DOHH2 (cell line): ENCODE measurements around the gene PDE7B.

ENCODE experiments used
- H3F3A ChIP-seq: fragments of 200-600 bp; sonication (generic), shearing (Covaris generic); 2 replicates; pipeline ENCODE4 v1.6.0; 2016; ENCODE audit warnings: antibody characterized with exemption, mild to moderate bottlenecking; ENCODE audit not compliant: control insufficient read depth, insufficient read depth
- H3K27ac ChIP-seq: fragments of 200-600 bp; sonication (generic); 2 replicates; pipeline ENCODE4 v1.5.1; 2014; ENCODE audit warnings: low read depth, mild to moderate bottlenecking, low read length, moderate library complexity
- H3K27me3 ChIP-seq: fragments of 200-600 bp; sonication (generic); 2 replicates; pipeline ENCODE4 v1.6.1; 2014; ENCODE audit warnings: mild to moderate bottlenecking, low read length, mixed read lengths; ENCODE audit not compliant: control insufficient read depth
- H3K36me3 ChIP-seq: fragments of 200-600 bp; sonication (generic); 2 replicates; pipeline ENCODE4 v1.6.1; 2014; ENCODE audit warnings: mild to moderate bottlenecking, low read length, moderate library complexity, mixed read lengths; ENCODE audit not compliant: control insufficient read depth
- H3K4me1 ChIP-seq: fragments of 200-600 bp; sonication (generic); 2 replicates; pipeline ENCODE4 v1.6.1; 2014; ENCODE audit warnings: mild to moderate bottlenecking, low read length, mixed read lengths; ENCODE audit not compliant: control insufficient read depth
- H3K4me2 ChIP-seq: fragments of 200-600 bp; sonication (generic); 2 replicates; pipeline ENCODE4 v1.6.0; 2014; ENCODE audit warnings: mild to moderate bottlenecking, low read length, moderate library complexity
- H3K4me3 ChIP-seq: fragments of 200-600 bp; sonication (generic); 2 replicates; pipeline ENCODE4 v1.5.1; 2014; ENCODE audit warnings: mild to moderate bottlenecking, low read length, mixed read lengths
- H3K79me2 ChIP-seq: fragments of 200-600 bp; sonication (generic); 2 replicates; pipeline ENCODE4 v1.6.1; 2014; ENCODE audit warnings: mild to moderate bottlenecking, low read length, mixed read lengths; ENCODE audit not compliant: control insufficient read depth
- H3K9me2 ChIP-seq: fragments of 200-600 bp; sonication (generic); replicated peaks from 2 replicates; pipeline ENCODE4 v1.6.1; 2014; ENCODE audit warnings: mild to moderate bottlenecking, low read length, mixed read lengths; ENCODE audit not compliant: control insufficient read depth
- H3K9me3 ChIP-seq: fragments of 200-600 bp; sonication (generic); 2 replicates; pipeline ENCODE4 v1.6.1; 2014; ENCODE audit warnings: antibody characterized with exemption, low read length, mixed read lengths; ENCODE audit not compliant: control insufficient read depth, insufficient read depth
- H4K20me1 ChIP-seq: fragments of 200-600 bp; sonication (generic); 2 replicates; pipeline ENCODE4 v1.6.0; 2014; ENCODE audit warnings: low read depth, mild to moderate bottlenecking, antibody characterized with exemption, low read length, moderate library complexity; ENCODE audit not compliant: control insufficient read depth, insufficient read depth
- CTCF ChIP-seq: fragments of 200-600 bp; sonication (generic); IDR thresholded peaks from one replicate; pipeline ENCODE4 v1.5.1; 2014; ENCODE audit warnings: antibody characterized with exemption, mild to moderate bottlenecking, low read depth, low read length; ENCODE audit not compliant: poor library complexity, severe bottlenecking
- EZH2phosphoT487 ChIP-seq: fragments of 200-600 bp; sonication (generic); IDR thresholded peaks from 2 replicates; pipeline ENCODE4 v1.6.1; 2017; ENCODE audit warnings: borderline replicate concordance, mild to moderate bottlenecking, antibody characterized with exemption, low read length, moderate library complexity, mixed read lengths

The PDE7B gene

GRCh38 chr6:136067731-136068341, 216.3 kb downstream of the PDE7B start:
- no peaks in the 10 kb centered on the region for H3K9me3 ChIP-seq
- H3K9me2 ChIP-seq: no peaks in the 10 kb centered on the region
- no peak overlapping the region for H3K4me3 ChIP-seq
- no peaks in the 10 kb centered on the region for H3K27me3 ChIP-seq
- H3F3A ChIP-seq: no peaks in the 10 kb centered on the region
- no peaks in the 10 kb centered on the region for H3K4me1 ChIP-seq
- no peaks in the 10 kb centered on the region for H4K20me1 ChIP-seq
- no peak overlapping the region for H3K27ac ChIP-seq
- H3K4me2 ChIP-seq: no peak overlapping the region
- no peaks in the 10 kb centered on the region for H3K36me3 ChIP-seq
- no peaks in the 10 kb centered on the region for H3K79me2 ChIP-seq
- no peak for TF ChIP-seq CTCF
- no peak for TF ChIP-seq EZH2phosphoT487

DNA sequence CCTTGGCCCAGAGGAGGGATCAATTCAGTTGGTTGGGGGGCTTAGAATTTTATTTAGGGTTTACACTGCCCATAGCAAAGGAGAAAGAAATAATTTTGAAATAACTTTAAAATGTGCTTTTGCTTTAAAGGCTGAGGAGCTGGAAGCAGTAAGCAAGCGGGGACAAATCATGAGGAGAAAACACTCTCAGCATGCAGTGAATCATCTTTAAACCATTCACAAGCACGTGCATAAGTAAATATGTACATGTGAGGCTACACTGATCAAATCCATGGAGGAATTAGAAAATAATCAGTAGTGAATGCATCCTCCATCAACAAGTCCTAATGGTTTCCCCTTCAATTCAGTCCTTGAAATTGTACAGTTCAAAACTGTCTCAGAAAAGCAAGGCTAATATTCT, 217.6 kb downstream of the PDE7B start:
- no peaks in the 10 kb centered on the region for H3K27me3 ChIP-seq
- no peaks in the 10 kb centered on the region for H4K20me1 ChIP-seq
- H3F3A ChIP-seq: no peaks in the 10 kb centered on the region
- no peak overlapping the region for H3K4me2 ChIP-seq
- H3K4me1 ChIP-seq: no peaks in the 10 kb centered on the region
- no peak overlapping the region for H3K4me3 ChIP-seq
- H3K79me2 ChIP-seq: no peaks in the 10 kb centered on the region
- TF ChIP-seq CTCF (no peak), EZH2phosphoT487 (no peak)
- no peaks in the 10 kb centered on the region for H3K36me3 ChIP-seq
- H3K9me3 ChIP-seq: no peaks in the 10 kb centered on the region
- no peaks in the 10 kb centered on the region for H3K9me2 ChIP-seq
- H3K27ac ChIP-seq: no peak overlapping the region

DNA sequence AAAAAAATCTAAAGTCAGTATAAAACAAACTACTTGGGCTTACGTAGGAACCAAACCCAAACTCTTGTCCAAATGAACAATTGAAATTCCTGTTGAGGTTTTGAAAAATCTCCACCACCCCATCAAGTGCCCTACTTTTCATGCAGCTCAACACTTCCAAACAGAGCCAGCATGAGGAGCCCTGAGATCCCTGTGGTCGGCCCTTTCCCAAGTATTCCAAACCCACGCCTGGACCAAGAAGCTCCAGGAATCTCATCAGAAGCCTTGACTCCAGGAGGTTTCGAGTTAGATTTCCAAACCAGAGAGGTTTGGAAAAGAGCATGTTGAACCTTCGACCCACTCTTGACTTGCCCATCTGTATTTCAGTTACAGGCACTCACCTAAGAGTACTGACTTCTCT, 219.3 kb downstream of the PDE7B start:
- Histone ChIP-seq H3K27me3 (no peaks in the 10 kb centered on the region), H4K20me1 (no peaks in the 10 kb centered on the region), H3K79me2 (no peaks in the 10 kb centered on the region), H3K27ac (no peak overlapping the region), H3K4me3 (no peak overlapping the region), H3K4me2 (no peak overlapping the region), H3K36me3 (no peaks in the 10 kb centered on the region), H3K9me3 (no peaks in the 10 kb centered on the region), H3K9me2 (no peaks in the 10 kb centered on the region), H3F3A (no peaks in the 10 kb centered on the region), H3K4me1 (no peaks in the 10 kb centered on the region)
- no peak for TF ChIP-seq EZH2phosphoT487
- TF ChIP-seq CTCF: no peak
